HG03175 (cell line): ENCODE measurements around the gene CBLC.

Experiments
- ATAC-seq: cut with Tn5 transposase; IDR thresholded peaks from one replicate; pipeline ENCODE4 v1.9.1; 2021; ENCODE audit warnings: mild to moderate bottlenecking, moderate library complexity; ENCODE audit not compliant: unreplicated experiment

Gene CBLC, protein sequence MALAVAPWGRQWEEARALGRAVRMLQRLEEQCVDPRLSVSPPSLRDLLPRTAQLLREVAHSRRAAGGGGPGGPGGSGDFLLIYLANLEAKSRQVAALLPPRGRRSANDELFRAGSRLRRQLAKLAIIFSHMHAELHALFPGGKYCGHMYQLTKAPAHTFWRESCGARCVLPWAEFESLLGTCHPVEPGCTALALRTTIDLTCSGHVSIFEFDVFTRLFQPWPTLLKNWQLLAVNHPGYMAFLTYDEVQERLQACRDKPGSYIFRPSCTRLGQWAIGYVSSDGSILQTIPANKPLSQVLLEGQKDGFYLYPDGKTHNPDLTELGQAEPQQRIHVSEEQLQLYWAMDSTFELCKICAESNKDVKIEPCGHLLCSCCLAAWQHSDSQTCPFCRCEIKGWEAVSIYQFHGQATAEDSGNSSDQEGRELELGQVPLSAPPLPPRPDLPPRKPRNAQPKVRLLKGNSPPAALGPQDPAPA

GRCh38 chr19:44777715-44778347, at the start of gene CBLC:
CBLC (plus strand) TSS chr19:44777890; CDS start chr19:44777932, 42 bp downstream.
- no peak for ATAC-seq

DNA sequence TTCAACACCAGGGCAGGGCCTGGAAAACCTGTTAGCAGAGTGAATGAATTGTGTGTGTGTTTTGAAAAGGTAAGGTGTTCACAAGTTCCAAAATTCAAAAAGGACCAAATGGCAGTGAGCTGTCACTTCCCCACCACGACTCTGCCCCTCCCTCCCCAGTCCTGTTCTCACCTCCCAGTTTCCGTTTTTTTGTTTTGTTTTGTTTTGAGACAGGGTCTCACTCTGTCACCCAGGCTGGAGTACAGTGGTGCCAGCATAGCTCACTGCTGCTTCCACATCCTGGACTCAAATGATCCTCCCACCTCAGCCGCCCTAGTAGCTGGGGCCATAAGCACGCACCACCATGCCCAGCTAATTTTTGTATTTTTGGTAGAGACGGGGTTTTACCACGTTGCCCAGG, 49.5 kb upstream of the CBLC start:
- no peak for ATAC-seq

GRCh38 chr19:44729516-44730033, 48.1 kb upstream of the CBLC start:
- no peak for ATAC-seq

DNA sequence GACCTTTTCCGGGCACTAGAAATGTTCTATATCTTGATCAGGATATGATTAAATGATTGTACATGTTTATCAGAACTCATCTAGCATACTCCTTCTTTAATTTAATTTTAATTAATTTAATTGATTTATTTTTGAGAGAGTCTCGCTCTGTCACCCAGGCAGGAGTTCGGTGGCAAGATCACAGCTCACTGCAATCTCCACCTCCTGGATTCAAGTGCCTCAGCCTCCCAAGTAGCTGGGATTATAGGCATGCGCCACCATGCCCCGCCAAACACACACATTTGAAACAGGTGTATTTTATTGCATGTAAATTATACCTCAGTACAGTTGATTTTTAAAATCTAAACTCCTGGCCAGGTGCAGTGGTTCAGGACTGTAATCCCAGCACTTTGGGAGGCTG, 46.6 kb upstream of the CBLC start:
- ATAC-seq, result no peak

DNA sequence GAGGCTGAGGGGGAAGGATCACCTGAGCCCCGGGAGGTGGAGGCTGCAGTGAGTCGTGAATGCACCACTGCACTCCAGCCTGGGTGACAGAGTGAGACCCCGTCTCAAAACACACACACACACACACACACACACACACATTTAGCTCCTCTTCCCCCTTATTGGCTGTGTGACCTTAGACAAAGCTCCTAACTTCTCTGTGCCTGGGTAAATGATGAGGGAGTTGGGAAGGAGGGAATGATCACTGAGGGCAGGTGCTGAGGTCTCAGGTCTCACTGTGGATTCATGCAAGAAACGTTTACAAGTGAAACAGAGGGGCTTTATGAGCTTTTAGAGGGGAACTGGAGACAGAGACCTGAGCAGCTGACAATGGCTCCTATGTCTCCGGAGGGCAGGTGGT, 46.1 kb upstream of the CBLC start:
- ATAC-seq, result no peak

GRCh38 chr19:44732235-44733014, 45.3 kb upstream of the CBLC start:
- ATAC-seq, result no peak

GRCh38 chr19:44734357-44734756, 43.3 kb upstream of the CBLC start:
- no peak for ATAC-seq

GRCh38 chr19:44735011-44735410, 42.7 kb upstream of the CBLC start:
- ATAC-seq, result no peak

DNA sequence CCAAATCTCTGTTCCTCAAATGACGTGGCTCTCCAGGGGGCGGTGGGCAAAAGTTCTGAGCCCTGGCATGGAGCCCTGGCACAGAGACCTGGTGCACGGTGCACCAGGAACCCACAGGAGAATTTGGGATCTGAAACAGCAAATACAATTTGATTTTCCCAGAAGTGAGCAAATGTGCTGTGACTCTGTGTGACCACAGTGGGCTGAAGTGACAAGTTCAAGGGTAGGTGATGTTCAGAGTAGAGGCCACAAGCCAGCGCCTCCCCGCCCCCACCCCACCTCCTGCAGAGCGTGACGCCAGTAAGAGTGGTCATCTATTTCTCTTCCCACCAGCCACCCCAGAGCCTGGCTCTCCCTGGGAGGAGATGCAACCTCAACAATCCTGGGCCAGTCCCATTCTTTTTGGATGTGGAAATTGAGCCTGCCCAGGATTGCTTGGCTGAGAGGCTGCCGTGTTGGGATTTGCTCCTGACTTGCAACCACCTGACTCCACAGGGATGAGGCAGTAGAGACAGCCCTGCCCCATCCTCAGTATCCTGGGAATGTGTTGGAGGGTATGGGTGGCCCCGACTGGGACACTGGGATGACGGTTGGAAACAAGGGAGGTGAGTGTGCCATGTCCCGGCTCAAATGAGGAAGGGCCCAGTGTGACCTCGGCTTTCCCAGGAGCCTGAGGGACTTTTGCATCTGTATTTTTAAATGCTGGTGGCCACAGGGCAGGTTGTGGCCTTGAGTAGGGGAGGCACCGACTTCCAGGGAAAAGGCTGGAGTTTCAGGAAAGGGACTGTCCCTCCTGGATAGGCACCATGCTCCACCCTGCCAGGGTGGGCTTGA, 40.2 kb upstream of the CBLC start:
- no peak for ATAC-seq

- ATAC-seq, result no peak
Measured at GRCh38 chr19:44738136-44738535, 39.6 kb upstream of the CBLC start.

- no peak for ATAC-seq
Measured at GRCh38 chr19:44738603-44739558, 38.8 kb upstream of the CBLC start.

- no peak for ATAC-seq
Measured at GRCh38 chr19:44740351-44740824, 37.3 kb upstream of the CBLC start.

DNA sequence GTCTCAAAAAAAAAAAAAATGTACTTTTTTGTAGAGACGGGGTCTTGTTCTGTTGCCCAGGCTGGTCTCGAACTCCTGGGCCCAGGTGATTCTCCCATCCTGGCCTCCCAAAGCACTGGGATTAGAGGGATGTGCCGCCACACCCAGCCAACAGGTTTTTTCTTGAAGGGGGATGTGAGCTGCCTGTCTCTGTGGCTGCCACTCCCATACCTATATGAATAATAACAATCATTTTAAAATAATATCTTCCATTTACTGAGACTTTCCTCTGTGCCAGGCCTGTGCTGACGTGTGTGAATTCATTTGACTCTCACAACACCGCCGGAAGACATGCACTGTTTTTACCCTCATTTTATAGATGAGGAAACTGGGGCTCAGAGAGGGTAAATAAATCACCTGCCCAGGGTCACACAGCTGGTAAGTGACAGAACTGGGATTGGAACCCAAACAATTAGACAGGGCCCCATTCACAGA, 36.4 kb upstream of the CBLC start:
- ATAC-seq, result no peak

DNA sequence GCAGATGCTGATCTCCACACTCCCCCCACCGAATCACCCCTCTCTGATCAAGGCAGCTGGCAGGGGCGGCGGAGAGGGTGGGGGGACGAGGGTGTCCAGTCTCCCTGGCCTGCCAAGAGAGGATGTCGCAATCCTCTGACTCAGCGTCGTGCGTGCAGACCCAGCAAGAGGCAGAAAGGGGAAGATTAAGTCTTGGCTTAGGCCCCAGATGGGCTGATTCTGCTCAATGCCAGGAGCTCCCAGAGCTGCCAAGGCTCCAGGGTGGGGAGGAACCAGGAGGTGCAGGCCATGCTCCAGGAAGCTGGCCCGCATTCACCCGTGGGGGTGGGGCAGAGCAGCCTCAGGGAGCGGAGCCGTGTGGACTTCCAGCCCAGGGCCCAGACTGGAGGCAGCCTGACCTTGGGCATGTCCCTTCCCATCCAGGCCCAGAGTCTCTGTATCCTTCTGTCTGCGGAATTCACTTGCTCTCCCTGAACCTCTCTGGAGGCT, 35.8 kb upstream of the CBLC start:
- no peak for ATAC-seq

- ATAC-seq, result no peak
Measured at GRCh38 chr19:44742330-44743061, 35.2 kb upstream of the CBLC start.

- no peak for ATAC-seq
Measured at GRCh38 chr19:44744871-44745332, 32.8 kb upstream of the CBLC start.

- ATAC-seq, result no peak
Measured at GRCh38 chr19:44745341-44745831, 32.3 kb upstream of the CBLC start.
